Myocyte (in vitro differentiated cells): ENCODE measurements around the gene DIS3L2. TPM values are rescaled to one million over a fixed set of nuclear protein-coding genes. Genes with fewer than 3 reads are reported as not detected.

Source experiments
- DNase-seq: peaks from one replicate; pipeline ENCODE4 v3.0.0-alpha.2; 2012; ENCODE audit warnings: low read depth
- total RNA-seq: library from RNA; depleted of rRNA; stranded (reverse); fragments of >200 nt; gene quantifications from 2 replicates; pipeline ENCODE4 v1.2.3, GENCODE V29; 2014

Gene DIS3L2
- total RNA-seq, 1 donor from 2014 or later, result 20.5 TPM

DNA sequence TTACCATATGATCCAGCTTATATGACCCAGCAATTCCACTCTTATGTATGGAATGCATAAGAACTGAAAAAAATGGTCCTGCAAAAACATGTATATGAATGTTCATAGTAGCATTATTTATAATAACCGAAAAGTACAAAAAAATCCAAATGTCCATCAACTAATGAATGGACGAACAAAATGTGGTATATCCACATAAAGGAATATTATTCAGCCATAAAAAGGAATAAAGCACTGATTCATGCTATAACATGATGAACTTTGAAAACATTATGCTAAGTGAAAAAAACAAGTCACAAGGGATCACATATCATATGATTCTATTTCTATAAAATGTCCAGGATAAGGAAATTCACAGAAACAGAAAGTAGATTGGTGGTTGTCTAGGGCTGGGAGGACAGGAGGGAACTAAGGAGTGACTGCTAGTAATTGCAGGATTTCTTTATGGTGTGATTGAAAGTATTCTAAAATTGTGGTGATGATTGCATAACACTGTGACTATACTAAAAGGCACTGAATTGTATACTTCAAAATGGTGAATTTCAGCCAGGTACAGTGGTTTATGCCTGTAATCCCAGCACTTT, 10.0 kb upstream of the DIS3L2 start:
- no peak for DNase-seq

DNA sequence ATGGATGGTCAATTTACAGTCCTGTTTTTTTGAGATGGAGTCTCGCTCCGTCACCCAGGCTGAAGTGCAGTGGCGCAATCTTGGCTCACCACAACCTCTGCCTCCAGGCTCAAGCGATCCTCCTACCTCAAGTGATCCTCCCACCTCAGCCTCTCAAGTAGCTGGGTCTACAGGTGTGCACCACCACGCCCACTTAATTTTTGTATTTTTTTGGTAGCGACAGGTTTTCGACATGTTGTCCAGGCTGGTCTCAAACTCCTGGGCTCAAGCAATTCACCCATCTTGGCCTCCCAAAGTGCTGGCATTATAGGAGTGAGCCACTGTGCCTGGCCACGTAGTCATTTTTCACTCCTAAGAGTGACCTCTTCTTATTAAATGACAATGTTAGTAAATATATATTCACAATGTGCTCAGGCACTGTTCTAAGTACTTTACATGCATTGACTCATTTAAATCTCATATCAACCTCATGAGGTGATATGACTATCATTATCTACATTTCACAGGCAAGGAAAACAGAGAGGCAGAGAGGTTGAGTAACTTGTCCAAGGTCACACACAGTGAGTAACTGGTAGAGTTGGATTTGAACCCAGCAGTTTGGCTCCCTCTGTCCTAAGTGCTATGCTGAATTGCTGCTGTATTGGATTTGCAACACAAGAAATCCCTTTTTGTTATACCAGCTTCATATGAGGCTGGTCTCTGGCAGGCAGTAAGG, 5.6 kb upstream of the DIS3L2 start:
- DNase-seq, result no peak

DNA sequence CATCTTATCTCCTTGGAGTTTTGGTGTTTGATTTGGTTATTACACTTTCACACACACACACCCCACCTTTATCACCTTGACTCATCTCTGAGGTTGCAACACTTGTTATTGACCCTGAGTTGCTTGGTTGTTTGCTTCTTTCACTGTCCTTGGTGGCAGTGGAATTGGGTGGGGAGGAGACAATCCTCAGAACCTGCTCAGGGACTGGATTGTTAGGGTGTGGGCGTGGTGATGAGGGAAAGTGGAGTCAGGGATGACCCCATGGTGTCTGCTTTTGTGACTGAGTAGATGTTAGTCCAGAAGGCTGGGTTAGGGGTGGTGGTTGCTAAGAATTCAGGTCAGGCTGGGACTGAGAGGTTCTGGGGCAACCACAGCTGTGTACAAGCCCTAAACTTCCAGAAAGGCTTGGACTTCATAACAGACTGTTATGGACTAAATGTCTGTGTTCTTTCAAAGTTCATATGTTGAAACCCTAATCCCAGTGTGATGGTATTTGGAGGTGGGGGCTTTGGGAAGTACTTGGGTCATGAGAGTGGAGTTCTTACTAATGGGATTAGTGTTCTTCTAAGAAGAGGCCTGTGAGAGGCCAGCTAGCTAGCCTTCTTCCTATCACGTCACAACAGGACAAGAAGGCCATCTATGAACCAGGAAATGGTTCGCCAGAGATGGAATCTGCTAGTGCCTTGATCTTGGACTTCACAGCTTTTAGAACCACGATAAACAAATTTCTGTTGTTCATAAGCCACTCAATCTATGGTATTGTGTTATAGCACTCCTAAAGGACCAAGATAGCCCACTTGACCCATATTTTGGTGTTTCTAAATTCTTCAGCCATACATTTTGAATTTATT, 3.4 kb upstream of the DIS3L2 start:
- DNase-seq, result no peak

GRCh38 chr2:231960810-231961348, 634 bp upstream of the DIS3L2 start:
- DNase-seq, result no peak

- no peak for DNase-seq
Measured at GRCh38 chr2:231965102-231965501, 3.6 kb downstream of the DIS3L2 start.

- DNase-seq, result no peak
Measured at GRCh38 chr2:231966886-231967285, 5.4 kb downstream of the DIS3L2 start.

- DNase-seq, result no peak
Measured at GRCh38 chr2:231968820-231969219, 7.3 kb downstream of the DIS3L2 start.

DNA sequence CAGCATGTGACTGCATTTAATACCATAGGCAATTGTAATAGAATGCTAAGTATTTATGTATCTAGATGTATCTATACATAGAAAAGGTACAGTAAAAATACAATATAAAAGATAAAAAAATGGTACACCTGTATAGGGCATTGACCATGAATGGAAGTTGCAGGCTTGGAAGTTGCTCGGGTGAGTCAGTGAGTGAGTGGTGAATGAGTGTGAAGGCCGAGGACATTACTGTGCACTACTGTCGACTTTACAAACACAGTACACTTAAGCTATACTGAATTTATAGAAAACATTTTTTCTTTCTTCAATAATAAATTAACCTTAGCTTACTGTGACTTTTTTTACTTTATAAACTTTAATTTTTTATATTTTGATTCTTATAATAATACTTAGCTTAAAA, 8.9 kb downstream of the DIS3L2 start:
- no peak for DNase-seq

DNA sequence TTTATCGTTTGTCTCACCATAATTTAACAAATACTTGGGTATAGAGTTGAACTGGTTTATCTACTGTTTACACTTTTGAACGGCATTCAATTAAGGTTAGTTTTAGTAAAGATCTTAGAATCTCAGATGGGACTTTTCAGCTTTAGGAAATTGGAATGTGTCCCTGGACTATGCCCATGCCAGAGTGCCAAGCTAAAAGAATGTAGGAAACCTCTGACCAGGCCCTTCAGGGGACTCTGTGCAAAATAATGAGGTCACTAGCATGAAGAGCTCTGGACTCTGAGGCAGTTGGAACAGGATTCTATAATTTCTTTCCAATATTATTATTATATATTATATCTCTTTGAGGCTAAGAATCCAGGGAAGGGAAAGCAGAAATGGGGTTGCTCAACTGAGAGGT, 13.5 kb downstream of the DIS3L2 start:
- DNase-seq, result no peak

DNA sequence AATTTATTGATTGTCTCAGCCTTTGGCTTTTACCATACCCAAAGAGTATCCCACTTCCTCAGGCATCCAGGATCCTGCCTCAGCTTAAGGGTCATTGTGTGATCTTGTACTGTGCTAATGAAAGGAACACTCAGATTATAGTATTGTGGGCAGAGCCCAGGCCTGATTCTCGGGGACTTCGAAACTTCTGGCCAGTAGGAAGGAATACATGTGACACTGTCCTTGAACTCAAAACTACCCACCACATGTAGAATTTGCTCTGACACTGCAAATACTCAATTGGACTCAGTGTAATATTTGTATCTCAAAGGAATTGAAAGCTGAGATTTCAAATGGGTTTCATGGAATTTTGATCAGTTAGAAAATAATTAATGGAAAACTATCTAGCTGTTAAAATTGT, 15.9 kb downstream of the DIS3L2 start:
- no peak for DNase-seq

DNA sequence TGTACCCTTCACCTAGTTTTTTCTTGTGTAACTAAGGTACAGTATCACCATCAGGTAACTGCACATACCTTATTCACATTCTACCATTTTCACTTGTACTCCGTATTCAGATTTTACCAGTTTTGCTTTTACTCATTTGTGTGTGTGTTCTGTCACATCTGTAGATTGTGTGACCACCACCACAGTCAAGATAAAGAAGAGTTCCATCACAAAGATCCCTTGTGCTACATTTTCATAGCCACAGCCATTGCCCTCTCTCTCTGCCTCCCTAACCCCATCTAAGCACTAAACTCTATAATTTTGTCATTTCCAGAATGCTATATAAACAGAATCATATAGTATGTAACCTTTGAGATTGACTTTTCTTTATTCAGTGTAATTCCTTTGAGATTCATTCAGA, 23.5 kb downstream of the DIS3L2 start:
- DNase-seq, result no peak

DNA sequence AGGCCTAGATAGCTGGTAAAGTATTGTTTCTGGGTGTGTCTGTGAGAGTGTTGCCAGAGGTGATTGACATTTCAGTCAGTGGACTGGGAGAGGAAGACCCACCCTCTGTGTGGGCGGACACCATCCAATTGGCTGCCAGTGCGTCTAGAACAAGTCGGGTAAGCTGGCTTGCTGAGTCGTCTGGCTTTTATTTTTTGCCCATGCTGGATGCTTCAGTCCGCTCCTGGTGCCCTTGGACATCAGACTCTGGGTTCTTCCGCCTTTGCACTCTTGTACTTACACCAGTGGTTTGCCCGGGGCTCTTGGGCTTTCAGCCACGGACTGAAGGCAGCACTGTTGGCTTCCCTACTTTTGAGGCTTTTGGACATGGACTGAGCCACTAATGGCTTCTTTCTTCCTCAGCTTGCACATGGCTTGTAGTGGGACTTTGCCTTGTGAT, 24.3 kb downstream of the DIS3L2 start:
- no peak for DNase-seq

DNA sequence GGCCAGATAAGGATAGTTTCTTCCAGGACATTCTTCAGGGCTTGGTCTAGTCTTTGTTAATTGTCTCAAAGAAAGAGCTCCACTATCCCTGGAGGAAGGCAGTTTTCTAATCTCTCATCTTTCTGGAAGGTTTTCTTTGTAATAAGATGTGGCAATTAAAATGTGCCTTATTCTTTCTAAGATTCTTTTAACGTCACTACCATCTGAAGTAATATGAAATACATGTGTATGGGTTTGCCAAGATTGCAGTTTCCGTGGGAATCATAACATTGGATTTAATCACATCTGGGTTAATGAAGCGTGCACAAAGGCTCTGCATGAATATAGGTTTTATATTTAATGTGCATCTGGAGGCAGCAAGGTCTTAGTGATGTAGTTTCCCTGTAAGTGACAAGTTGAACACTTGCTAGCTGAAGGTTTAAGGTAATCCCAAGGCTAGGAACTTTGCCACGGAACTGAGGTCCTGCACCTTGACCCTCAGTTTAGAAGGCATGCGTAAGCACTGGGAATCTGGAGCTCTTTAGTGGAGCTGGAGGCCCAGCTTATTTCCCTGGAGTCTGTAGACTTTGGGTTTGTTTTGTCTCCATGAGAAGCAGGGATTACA, 25.7 kb downstream of the DIS3L2 start:
- no peak for DNase-seq

DNA sequence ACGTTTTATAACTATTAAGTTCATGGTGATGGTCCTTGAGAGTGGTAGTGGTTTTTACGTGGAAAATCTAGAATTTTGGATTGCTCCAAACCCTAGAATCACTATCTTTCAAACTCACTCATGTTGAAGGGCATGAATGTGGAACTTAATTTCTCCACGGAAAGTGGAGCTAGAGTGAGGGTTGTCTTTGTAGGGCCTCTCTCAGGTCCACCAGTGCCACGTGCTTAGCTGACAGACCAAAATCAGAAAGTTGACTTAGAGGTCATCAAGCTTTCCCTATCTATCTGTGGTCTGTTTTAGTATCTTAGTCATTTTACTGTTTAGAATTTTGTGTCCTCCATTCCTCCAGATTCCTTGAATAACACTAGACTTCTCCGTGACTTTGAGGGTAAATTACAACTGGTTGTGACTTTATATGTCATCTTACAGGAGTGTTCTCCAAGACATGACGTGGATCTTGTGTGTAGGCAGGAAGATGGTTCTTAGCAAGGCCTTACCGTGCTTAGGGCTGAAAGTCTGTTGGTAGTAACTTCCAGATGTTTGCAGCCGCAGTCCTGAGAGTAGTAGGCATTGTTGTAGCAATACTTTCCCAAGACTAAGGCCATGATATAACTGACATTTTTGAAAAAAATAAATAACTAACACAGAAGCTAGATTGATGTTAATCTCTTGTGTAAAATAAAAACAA, 26.8 kb downstream of the DIS3L2 start:
- DNase-seq, result no peak

DNA sequence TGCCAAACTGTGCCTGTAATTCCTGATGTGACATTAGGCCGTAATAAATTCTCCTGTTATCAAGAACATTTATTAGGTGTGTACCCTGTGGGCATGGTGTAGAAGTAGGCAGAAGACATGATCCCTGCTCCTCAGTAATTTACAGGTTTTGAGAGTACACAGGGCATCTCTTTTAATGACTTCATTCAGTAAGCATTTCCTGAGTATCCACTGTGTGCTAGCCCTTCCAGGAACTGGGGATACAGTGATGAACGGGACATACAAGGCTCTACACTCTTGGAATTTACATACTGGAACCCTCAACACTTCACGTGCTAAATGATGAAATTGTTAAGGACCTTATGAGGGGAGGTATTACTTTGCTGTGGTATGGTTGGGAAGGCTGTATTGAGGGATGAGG, 30.2 kb downstream of the DIS3L2 start:
- no peak for DNase-seq

DNA sequence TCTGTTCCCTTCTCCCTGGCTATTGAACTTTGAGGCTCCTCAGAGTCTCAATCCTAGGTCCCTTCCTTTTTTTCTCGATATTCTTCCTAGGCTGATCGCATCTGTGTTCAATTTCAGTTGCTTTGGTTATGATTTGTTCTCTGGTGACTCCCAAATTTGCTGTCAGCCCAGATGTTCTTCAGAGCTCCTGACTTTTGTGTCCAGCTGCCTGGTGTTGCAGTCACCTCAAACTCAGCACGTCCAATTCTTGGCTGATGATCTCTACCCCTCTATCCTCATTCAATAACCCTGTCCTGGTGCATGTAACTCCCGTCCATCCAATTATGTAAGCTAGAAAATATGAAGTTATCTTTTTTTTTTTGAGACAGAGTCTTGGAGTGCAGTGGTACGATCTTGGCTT, 31.4 kb downstream of the DIS3L2 start:
- no peak for DNase-seq

GRCh38 chr2:231996797-231997540, 35.5 kb downstream of the DIS3L2 start:
- DNase-seq, result no peak

DNA sequence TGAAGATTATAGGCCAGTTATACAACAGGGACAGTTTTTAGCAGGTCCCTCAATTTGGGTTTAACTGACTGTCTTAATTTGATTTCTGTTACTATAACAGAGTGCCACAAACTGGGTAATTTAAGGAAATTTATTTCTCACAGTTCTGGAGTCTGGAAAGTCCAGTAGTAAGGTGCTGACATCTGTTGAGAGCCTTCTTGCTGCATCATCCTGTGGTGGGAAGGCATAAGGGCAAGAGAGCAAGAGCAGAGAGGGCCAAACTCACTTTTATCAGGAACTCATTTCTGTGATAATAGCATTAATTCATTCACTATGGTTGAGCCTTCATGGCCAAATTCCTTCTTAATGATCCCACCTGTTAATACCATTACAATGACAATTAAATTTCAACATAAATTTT, 36.5 kb downstream of the DIS3L2 start:
- DNase-seq, result no peak

DNA sequence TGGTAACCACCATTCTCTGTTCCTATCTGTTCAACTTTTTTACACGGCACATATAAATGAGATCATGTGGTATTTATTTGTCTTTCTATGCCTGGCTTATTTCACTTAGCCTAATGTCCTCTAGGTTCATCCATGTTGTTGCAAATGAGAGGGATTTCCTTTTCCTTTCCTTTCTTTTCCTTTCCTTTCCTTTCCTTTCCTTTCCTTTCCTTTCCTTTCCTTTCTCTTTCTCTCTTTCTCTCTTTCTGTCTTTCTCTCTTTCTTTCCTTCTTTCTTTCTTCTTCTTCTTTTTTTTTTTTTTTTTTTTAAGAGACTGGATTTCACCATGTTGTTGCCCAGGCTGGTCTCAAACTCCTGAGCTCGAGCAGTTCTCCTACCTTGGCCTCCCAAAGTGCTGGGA, 38.9 kb downstream of the DIS3L2 start:
- no peak for DNase-seq

GRCh38 chr2:232001073-232001472, 39.6 kb downstream of the DIS3L2 start:
- DNase-seq, result no peak
